ENCODE data around the gene KCTD17. TPM values are rescaled to one million over a fixed set of nuclear protein-coding genes. Genes with fewer than 3 reads are reported as not detected.

The KCTD17 gene
- total and polyA plus RNA-seq, 2 of the 13 experiments (the other 11 are each of a cell fraction or from before 2014, with no cell fraction given): 5.3 to 11.7 TPM

- TF ChIP-seq RERE (CRISPR knock-in tag; IDR thresholded peaks at IDR 0.05; ENCODE audit: low read depth): peak; percentile 35; the same call in 1 of the 2 replicates
- TF ChIP-seq BRF2 (CRISPR knock-in tag; IDR thresholded peaks at IDR 0.05): no peak
- TF ChIP-seq ZFP91 (CRISPR knock-in tag; IDR thresholded peaks at IDR 0.05; ENCODE audit: borderline replicate concordance): no peak
- TF ChIP-seq ZBTB39 (CRISPR knock-in tag; IDR thresholded peaks at IDR 0.05): no peak
- no peak for TF ChIP-seq ZBTB40 (IDR thresholded peaks at IDR 0.05)
- no peak for TF ChIP-seq ZBTB40 (CRISPR knock-in tag; IDR thresholded peaks at IDR 0.05)
Observed at GRCh38 chr22:37044634-37045625, 6.6 kb upstream of the KCTD17 start (continued).
